HG03045 (cell line): ENCODE results near the gene ME3.

Source experiments
- ATAC-seq: cut with Tn5 transposase; IDR thresholded peaks from one replicate; pipeline ENCODE4 v1.9.1; 2021; ENCODE audit warnings: mild to moderate bottlenecking, moderate library complexity; ENCODE audit not compliant: unreplicated experiment

The ME3 gene

DNA sequence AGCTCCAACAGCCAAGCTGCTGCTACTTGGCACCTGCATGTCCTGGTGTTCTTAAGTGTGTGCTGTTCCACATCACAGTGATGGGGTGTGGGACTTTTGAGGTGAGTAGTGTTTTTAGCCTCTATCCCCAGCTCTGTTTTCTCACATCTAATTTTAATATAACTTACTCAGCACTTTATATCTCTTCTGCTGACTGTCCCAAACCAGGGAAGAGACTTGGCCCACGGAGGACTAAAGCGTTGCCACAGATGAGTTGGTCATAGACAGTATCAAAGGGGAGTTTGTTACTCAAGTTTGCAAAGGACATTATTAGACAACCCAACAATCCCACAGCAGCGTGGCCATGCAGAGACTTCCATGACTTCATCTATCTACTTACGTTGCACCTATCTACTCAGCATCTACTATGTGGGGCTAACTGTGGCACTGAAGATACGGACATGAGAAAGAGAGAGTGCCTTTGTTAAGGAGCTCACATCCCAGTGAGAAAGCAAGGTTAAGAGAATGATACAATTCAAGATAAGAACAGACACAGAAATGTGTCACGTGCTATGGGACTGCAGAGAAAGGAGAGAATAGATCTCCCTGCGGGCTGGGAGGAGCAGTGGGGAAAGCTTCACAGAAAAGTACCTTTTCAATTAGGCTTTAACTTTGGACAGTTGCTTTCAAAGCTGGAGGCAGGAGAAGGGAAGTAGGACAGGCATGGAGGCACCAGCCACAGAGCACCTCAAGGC lies 82.4 kb downstream of the ME3 start:
- no peak for ATAC-seq

DNA sequence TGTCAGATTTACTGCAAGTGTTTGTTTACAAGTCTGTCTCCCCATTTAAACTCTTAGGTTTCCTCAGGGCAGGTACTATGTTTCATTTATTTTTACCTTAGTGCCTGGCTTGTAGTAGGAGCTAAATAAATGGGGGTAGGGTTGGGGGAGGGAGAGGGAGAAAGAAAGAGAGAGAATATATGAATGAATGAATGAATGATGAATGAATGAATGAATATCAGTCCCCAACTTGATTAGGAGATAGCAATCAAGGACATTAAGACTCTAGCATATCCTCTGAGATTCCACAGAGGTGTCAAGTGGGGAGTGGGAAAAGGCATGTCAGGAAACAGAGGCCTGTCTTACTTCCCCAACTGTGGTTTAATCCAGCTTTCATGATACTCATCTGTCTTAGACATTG lies 83.2 kb downstream of the ME3 start:
- no peak for ATAC-seq

GRCh38 chr11:86588566-86589090 lies 83.8 kb downstream of the ME3 start:
- ATAC-seq, result no peak

DNA sequence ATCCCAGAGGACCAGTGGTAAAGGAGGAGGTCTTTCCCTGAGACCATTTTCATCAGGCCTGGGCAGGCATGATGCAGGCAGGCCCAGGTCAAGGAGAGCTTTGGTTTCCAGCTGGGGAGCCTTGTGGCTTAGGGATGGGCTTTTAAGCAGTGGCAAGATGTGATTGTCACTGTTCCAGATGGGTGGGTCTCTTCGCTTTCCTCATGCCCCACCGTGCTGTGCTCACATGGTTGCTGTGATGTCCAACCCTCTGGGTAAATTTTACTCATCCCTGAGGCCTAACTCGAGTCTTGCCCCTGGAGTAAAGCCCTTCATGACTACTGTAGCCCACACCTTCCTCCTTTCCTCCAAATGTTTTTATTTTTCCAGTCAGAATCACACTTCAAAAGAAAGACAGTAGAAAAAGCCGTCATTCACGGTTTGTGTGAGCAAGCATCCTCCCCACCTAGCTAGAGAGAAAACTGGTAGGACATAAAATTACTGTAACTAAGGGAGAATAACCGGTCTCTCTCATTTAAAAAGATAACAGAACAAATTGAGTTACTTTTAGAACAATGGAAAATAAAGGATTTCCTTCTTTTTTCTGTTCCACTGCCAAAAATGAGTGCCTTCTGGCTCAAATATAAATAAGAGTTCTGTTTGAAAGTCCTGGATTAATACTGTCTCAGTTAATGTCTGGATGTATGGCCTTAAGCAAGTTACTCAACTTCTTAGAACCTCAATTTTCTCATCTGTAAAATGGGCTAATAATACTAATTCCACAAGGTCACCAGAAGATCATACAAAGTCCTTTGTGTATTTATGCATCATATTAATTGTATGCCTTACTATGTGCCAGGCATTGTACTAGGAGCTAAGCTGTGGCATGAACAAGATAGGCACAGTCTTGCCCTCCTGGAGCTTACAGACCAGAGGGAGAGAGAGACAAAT lies 84.9 kb downstream of the ME3 start:
- no peak for ATAC-seq

- no peak for ATAC-seq
Observed at GRCh38 chr11:86586307-86586706, 86.1 kb downstream of the ME3 start.

DNA sequence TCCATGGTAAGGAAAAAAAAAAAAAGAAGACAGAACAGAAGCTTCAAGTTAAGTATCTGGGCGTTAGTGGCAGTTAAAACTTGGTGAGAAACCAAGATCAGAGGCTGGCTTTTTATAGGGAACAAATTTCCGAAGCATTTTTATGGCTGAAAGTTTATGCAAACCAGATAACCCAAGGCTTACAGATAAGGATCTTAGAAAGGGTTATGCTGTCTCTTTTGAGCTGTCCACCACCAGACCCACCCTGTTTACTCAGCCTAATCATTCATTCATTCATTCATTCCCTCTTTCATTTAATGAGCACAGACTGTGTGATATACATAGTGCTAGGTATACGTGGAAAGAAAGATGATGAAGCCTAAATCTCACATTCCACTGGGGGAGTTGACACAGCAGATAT lies 89.5 kb downstream of the ME3 start:
- ATAC-seq, result no peak

- no peak for ATAC-seq
Observed at GRCh38 chr11:86580535-86580934, 91.9 kb downstream of the ME3 start.

- ATAC-seq, result no peak
Observed at GRCh38 chr11:86579406-86579731, 93.0 kb downstream of the ME3 start.

DNA sequence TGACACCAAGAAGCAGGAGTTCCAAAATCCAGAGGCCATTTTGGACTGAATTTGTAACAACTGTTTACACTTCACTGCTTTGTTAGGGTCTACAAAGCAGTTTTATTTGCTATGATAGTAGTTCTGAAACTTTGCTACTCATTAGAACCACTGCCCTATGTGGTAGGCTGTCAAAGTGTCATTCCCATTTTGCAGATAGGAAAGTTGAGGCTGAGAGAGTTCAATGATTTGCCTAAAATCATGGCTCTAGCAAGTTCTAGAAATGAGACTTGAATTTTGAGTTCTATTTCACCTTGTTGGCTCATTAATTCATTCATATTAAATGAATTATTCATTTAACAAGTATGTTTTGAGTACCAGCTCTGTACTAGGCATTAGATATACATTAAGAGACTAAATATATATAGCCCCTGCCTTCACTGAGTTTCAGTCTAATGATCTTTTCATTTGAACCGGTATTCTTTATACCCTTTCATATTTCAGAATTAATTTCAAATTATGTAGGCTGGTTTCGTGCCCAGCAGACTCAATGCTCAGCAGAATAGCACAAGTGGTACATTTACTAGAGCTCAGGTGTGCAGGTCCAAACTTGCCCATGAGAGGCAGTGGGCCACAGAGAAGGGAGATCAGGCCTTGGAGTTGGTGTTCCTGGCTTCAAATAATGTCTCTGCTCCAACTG lies 93.5 kb downstream of the ME3 start:
- ATAC-seq, result no peak

GRCh38 chr11:86577644-86578636 lies 94.5 kb downstream of the ME3 start:
- no peak for ATAC-seq

GRCh38 chr11:86576946-86577624 lies 95.3 kb downstream of the ME3 start:
- ATAC-seq, result no peak

- no peak for ATAC-seq
Observed at GRCh38 chr11:86575927-86576326, 96.5 kb downstream of the ME3 start.

- ATAC-seq, result no peak
Observed at GRCh38 chr11:86575208-86575855, 97.1 kb downstream of the ME3 start.

- no peak for ATAC-seq
Observed at GRCh38 chr11:86574493-86575207, 97.8 kb downstream of the ME3 start.

- ATAC-seq, result no peak
Observed at GRCh38 chr11:86571273-86571948, 101.0 kb downstream of the ME3 start.

DNA sequence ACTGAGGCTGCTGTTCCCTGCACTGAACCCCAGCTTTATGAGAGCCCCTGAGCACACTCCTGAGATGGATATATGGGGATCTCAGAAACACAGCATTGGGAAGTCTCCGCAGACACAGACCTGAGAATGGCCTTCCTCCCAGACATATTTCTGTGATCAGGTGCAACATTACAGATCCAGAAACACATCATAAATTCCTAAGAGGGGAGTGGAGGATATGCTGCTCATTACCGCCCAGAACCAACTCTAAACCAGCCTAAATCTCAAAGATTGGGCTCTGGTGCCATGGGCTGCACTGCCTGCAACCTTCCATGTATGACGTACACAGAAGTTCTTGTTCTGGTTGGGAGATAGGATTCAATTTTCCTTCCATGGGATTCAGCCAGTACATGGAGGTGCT lies 102.0 kb downstream of the ME3 start:
- no peak for ATAC-seq

GRCh38 chr11:86570020-86570419 lies 102.4 kb downstream of the ME3 start:
- ATAC-seq, result no peak

GRCh38 chr11:86569109-86569508 lies 103.3 kb downstream of the ME3 start:
- ATAC-seq, result no peak
